Naive thymus-derived CD4-positive, alpha-beta T cell (primary cell): ENCODE data around the gene SMIM10. TPM values are rescaled to one million over a fixed set of nuclear protein-coding genes. Genes with fewer than 3 reads are reported as not detected.
"Not testable (repeated sequence)": the region's sequence is repeated elsewhere in the genome, so short reads cannot be mapped to it uniquely, and the experiment has no call there.

Experiments used
- ATAC-seq: fragments of 150-1000 bp; cut with Tn5 transposase; 2 replicates; pipeline ENCODE4 v1.10.0; 2021; ENCODE audit warnings: mild to moderate bottlenecking, moderate library complexity
- CTCF ChIA-PET: fragments of 350-600 bp; sonication (Branson Sonifier 250); formaldehyde crosslinking; loops from one replicate; lab custom pipeline; 2021; ENCODE audit warnings: antibody characterized with exemption; lab: Charles Lee
- POLR2A ChIA-PET: fragments of 350-600 bp; sonication (Branson Sonifier 250); formaldehyde crosslinking; loops from one replicate; lab custom pipeline; 2021; ENCODE audit warnings: antibody characterized with exemption, inconsistent platforms; lab: Charles Lee
- DNase-seq, 9 donors: peaks; one replicate each; pipeline versions ENCODE4 v3.0.0 to v3.0.0-alpha.2; 2020 to 2022; ENCODE audit warnings: mixed read lengths in 1 of 9
- H3K27ac ChIP-seq: one replicate; pipeline ENCODE4 v1.7.0; 2013; ENCODE audit warnings: mild to moderate bottlenecking, low read depth, low read length, moderate library complexity
- H3K27me3 ChIP-seq, 2 donors: one replicate each; pipeline ENCODE4 v1.7.0; 2013; ENCODE audit warnings: low read length in 2 of 2, mild to moderate bottlenecking in 2 of 2, moderate library complexity in 2 of 2; ENCODE audit not compliant: control insufficient read depth in 2 of 2, insufficient read depth in 2 of 2
- H3K36me3 ChIP-seq, 3 experiments: 1 replicate in 2 of 3; 2 replicates in 1 of 3; pipeline ENCODE4 v1.7.0; 2013; ENCODE audit warnings: low read length in 3 of 3, mild to moderate bottlenecking in 3 of 3, moderate library complexity in 1 of 3; ENCODE audit not compliant: insufficient read depth in 3 of 3, control insufficient read depth in 2 of 3
- H3K4me1 ChIP-seq, 2 donors: one replicate each; pipeline ENCODE4 v1.7.0; 2013; ENCODE audit warnings: low read length in 2 of 2, mild to moderate bottlenecking in 2 of 2, moderate library complexity in 1 of 2; ENCODE audit not compliant: control insufficient read depth in 2 of 2, insufficient read depth in 2 of 2
- H3K4me3 ChIP-seq: 2 replicates; pipeline ENCODE4 v1.7.0; 2013; ENCODE audit warnings: mild to moderate bottlenecking, low read length
- H3K9me3 ChIP-seq, 3 experiments: 1 replicate in 2 of 3; 2 replicates in 1 of 3; pipeline ENCODE4 v1.7.0; 2013; ENCODE audit warnings: low read length in 3 of 3; ENCODE audit not compliant: control insufficient read depth in 2 of 3
- H3K27ac Mint-ChIP-seq, 9 donors: one replicate each; pipeline ENCODE4 v1.8.0; 2020 to 2022; ENCODE audit warnings: mixed read lengths in 9 of 9, mild to moderate bottlenecking in 8 of 9, moderate library complexity in 5 of 9, inconsistent platforms in 2 of 9
- H3K27me3 Mint-ChIP-seq, 5 donors: one replicate each; pipeline ENCODE4 v1.8.0; 2021 to 2022; ENCODE audit warnings: mixed read lengths in 5 of 5, mild to moderate bottlenecking in 1 of 5
- H3K36me3 Mint-ChIP-seq, 5 donors: one replicate each; pipeline ENCODE4 v1.8.0; 2020 to 2022; ENCODE audit warnings: mixed read lengths in 5 of 5, mild to moderate bottlenecking in 3 of 5, inconsistent platforms in 1 of 5
- H3K4me1 Mint-ChIP-seq, 7 donors: one replicate each; pipeline ENCODE4 v1.8.0; 2020 to 2022; ENCODE audit warnings: mixed read lengths in 7 of 7, mild to moderate bottlenecking in 3 of 7, inconsistent platforms in 1 of 7
- H3K4me3 Mint-ChIP-seq, 10 donors: one replicate each; pipeline ENCODE4 v1.8.0; 2020 to 2022; ENCODE audit warnings: mild to moderate bottlenecking in 10 of 10, mixed read lengths in 10 of 10, moderate library complexity in 6 of 10, inconsistent platforms in 2 of 10
- H3K9me3 Mint-ChIP-seq, 11 donors: one replicate each; pipeline ENCODE4 v1.8.0; 2020 to 2022; ENCODE audit warnings: mixed read lengths in 11 of 11, mild to moderate bottlenecking in 4 of 11, inconsistent platforms in 1 of 11, moderate library complexity in 1 of 11
- intact Hi-C, 2 donors: fragments of 100-400 bp; cut with micrococcal nuclease; formaldehyde crosslinking; loops; one replicate each; pipeline ENCODE4 v1.15.1; 2023
- polyA plus RNA-seq, 2 donors: library from polyadenylated mRNA; unstranded; fragments of 300-500 nt; fragmentation: Illumina TruSeq; gene quantifications; one replicate each; pipeline ENCODE4 v1.2.3, GENCODE V29; 2021
- total RNA-seq, 6 experiments: library from RNA in 5 of 6; stranded (reverse) in 5 of 6; gene quantifications; 1 replicate in 5 of 6; 2 replicates in 1 of 6; pipeline ENCODE4 v1.2.3 and lab custom pipeline; 2021 to 2026

Gene SMIM10
- total and polyA plus RNA-seq, 7 experiments from 2014 or later = not detected

- ATAC-seq, H3K9me3 ChIP-seq, H3K27ac ChIP-seq, CTCF ChIA-PET, H3K4me1 ChIP-seq, POLR2A ChIA-PET, H3K27me3 ChIP-seq, intact Hi-C loops, H3K27ac Mint-ChIP-seq, H3K4me3 ChIP-seq, H3K9me3 Mint-ChIP-seq, H3K36me3 Mint-ChIP-seq, H3K36me3 ChIP-seq, DNase-seq: not testable (repeated sequence)
- peaks cover 2 to 19% (median 12%) of the 10 kb centered on the region in 7 donors for H3K4me1 Mint-ChIP-seq
- H3K27me3 Mint-ChIP-seq = peaks cover 0 to 65% (median 22%) of the 10 kb centered on the region in 5 donors
- H3K4me3 Mint-ChIP-seq = peak overlapping the region in 3 of 10 donors; percentile 15 to 76 (median 23)
Measured at GRCh38 chrX:135023791-135024190, 33.0 kb downstream of the SMIM10 start.

GRCh38 chrX:135024526-135024925, 33.7 kb downstream of the SMIM10 start:
- ChIA-PET CTCF (no interaction called here), POLR2A (no interaction called here)
- peaks cover 0 to 3% of the 10 kb centered on the region in 2 donors for H3K27me3 ChIP-seq
- no peaks in the 10 kb centered on the region for H3K36me3 ChIP-seq
- Mint-ChIP-seq H3K27ac (no peak overlapping the region), H3K4me3 (no peak overlapping the region), H3K9me3 (no peaks in the 10 kb centered on the region), H3K27me3 (peaks cover 0 to 62% (median 27%) of the 10 kb centered on the region in 5 donors), H3K36me3 (no peaks in the 10 kb centered on the region), H3K4me1 (peaks cover 2 to 19% (median 12%) of the 10 kb centered on the region in 7 donors)
- DNase-seq (no peak), ATAC-seq (no peak)
- no peaks in the 10 kb centered on the region for H3K9me3 ChIP-seq
- H3K4me3 ChIP-seq = no peak overlapping the region
- peaks cover 0 to 4% of the 10 kb centered on the region in 2 donors for H3K4me1 ChIP-seq
- H3K27ac ChIP-seq = no peak overlapping the region
- intact Hi-C loops = no loop called here

GRCh38 chrX:135030207-135030963, 39.6 kb downstream of the SMIM10 start:
- CTCF ChIA-PET = not testable (repeated sequence)

GRCh38 chrX:135041149-135042123, 50.6 kb downstream of the SMIM10 start:
- H3K36me3 Mint-ChIP-seq, POLR2A ChIA-PET, intact Hi-C loops, H3K27me3 Mint-ChIP-seq, H3K4me3 Mint-ChIP-seq, H3K27ac ChIP-seq, H3K27ac Mint-ChIP-seq, H3K4me1 Mint-ChIP-seq, DNase-seq, H3K27me3 ChIP-seq, H3K4me1 ChIP-seq, H3K4me3 ChIP-seq, H3K36me3 ChIP-seq, H3K9me3 ChIP-seq, ATAC-seq, H3K9me3 Mint-ChIP-seq: not testable (repeated sequence)
- CTCF ChIA-PET = interaction anchor here (0.6 kb wide), 1 partner anchor 225 kb away, joined by 3 read pairs; no protein-coding TSS in a partner anchor

More at GRCh38 chrX:135030207-135030963, 39.6 kb downstream of the SMIM10 start:
- H3K9me3 Mint-ChIP-seq, H3K9me3 ChIP-seq, H3K36me3 ChIP-seq, POLR2A ChIA-PET, ATAC-seq, intact Hi-C loops, H3K27ac Mint-ChIP-seq, H3K4me1 ChIP-seq, H3K27me3 ChIP-seq, DNase-seq, H3K4me3 ChIP-seq, H3K27ac ChIP-seq, H3K4me3 Mint-ChIP-seq: not testable (repeated sequence)
- Mint-ChIP-seq H3K27me3 (peaks cover 0 to 33% (median 16%) of the 10 kb centered on the region in 5 donors), H3K36me3 (peaks cover 0 to 12% (median 0%) of the 10 kb centered on the region in 5 donors), H3K4me1 (peaks cover 8 to 16% (median 10%) of the 10 kb centered on the region in 7 donors)

Other genes with a start within 250 kb of the SMIM10 start
- gene PABIR2, start 193.8 kb upstream of the SMIM10 start, total RNA-seq = 10 to 100 TPM; 33.3 to 46.7 (median 38.9) TPM
- 1 to 10 TPM; 5.1 to 5.9 TPM for gene PABIR2, start 193.8 kb upstream of the SMIM10 start, polyA plus RNA-seq
- 10 to 100 TPM in 2 of 5 experiments, 1 to 10 TPM in 3; 5.5 to 10.7 (median 9.9) TPM for gene MOSPD1, start 75.7 kb upstream of the SMIM10 start, total RNA-seq
- 10 to 100 TPM; 19.3 to 22.5 TPM for gene MOSPD1, start 75.7 kb upstream of the SMIM10 start, polyA plus RNA-seq
- gene RTL8B, start 31.6 kb downstream of the SMIM10 start, total RNA-seq = under 1 TPM in 4 of 5 experiments, not detected in 1; 0.27 to 0.60 (median 0.36) TPM
- gene RTL8B, start 31.6 kb downstream of the SMIM10 start, polyA plus RNA-seq = under 1 TPM in 1 of 2 donors, not detected in 1; 0.15 TPM
- 10 to 100 TPM; 10.2 to 26.6 (median 21.8) TPM for gene RTL8C, start 41.4 kb downstream of the SMIM10 start, total RNA-seq
- gene RTL8C, start 41.4 kb downstream of the SMIM10 start, polyA plus RNA-seq = 10 to 100 TPM; 24.2 to 27.1 TPM
- gene RTL8A, start 61.1 kb downstream of the SMIM10 start, total RNA-seq = 10 to 100 TPM in 3 of 5 experiments, 1 to 10 TPM in 2; 6.7 to 17.9 (median 16.5) TPM
- 10 to 100 TPM; 20.7 to 31.7 TPM for gene RTL8A, start 61.1 kb downstream of the SMIM10 start, polyA plus RNA-seq
- 1 to 10 TPM in 1 of 5 experiments, under 1 TPM in 3, not detected in 1; 0.74 to 1.0 (median 0.78) TPM for gene SMIM10L2B, start 107.7 kb downstream of the SMIM10 start, total RNA-seq
- under 1 TPM; 0.30 to 0.48 TPM for gene SMIM10L2B, start 107.7 kb downstream of the SMIM10 start, polyA plus RNA-seq
- not detected for gene ETDB, start 129.5 kb downstream of the SMIM10 start, total RNA-seq
- not detected for gene ETDB, start 129.5 kb downstream of the SMIM10 start, polyA plus RNA-seq
- gene CT55, start 180.4 kb downstream of the SMIM10 start, total RNA-seq = not detected
- not detected for gene CT55, start 180.4 kb downstream of the SMIM10 start, polyA plus RNA-seq